Stimulated activated naive B cell treated with anti-CD40 and anti-IgM and Interleukin-4, amounts not matched to agents 10 μg/mL and 1 μg/mL and 100 μg/mL, for 72 hours (primary cell): Measurements from ENCODE around the gene KRTAP10-2.
"Not testable (repeated sequence)": the region's sequence is repeated elsewhere in the genome, so short reads cannot be mapped to it uniquely, and the experiment has no call there.

Source experiments
- ATAC-seq, 2 donors: fragments of 150-1000 bp; cut with Tn5 transposase; replicated peaks; 2 replicates each; pipeline ENCODE4 v1.10.0; 2021; ENCODE audit warnings: moderate library complexity in 1 of 2
- DNase-seq: peaks from one replicate; pipeline ENCODE4 v3.0.0; 2021
- H3K27ac Mint-ChIP-seq: one replicate; pipeline ENCODE4 v1.8.0; 2022; ENCODE audit warnings: mild to moderate bottlenecking, mixed read lengths
- H3K27me3 Mint-ChIP-seq, 2 donors: one replicate each; pipeline ENCODE4 v1.8.0; 2022; ENCODE audit warnings: mixed read lengths in 2 of 2
- H3K36me3 Mint-ChIP-seq, 2 donors: one replicate each; pipeline ENCODE4 v1.8.0; 2022; ENCODE audit warnings: mixed read lengths in 2 of 2, mild to moderate bottlenecking in 1 of 2
- H3K4me1 Mint-ChIP-seq, 2 donors: one replicate each; pipeline ENCODE4 v1.8.0; 2022; ENCODE audit warnings: mixed read lengths in 2 of 2, mild to moderate bottlenecking in 1 of 2
- H3K4me3 Mint-ChIP-seq, 2 donors: one replicate each; pipeline ENCODE4 v1.8.0; 2022; ENCODE audit warnings: mild to moderate bottlenecking in 2 of 2, mixed read lengths in 2 of 2, moderate library complexity in 1 of 2
- H3K9me3 Mint-ChIP-seq, 2 donors: one replicate each; pipeline ENCODE4 v1.8.0; 2022; ENCODE audit warnings: mixed read lengths in 2 of 2, mild to moderate bottlenecking in 1 of 2

Gene KRTAP10-2

GRCh38 chr21:44566403-44566802, 15.1 kb upstream of the KRTAP10-2 start:
- ATAC-seq (peak; percentile 74 to 76), DNase-seq (no peak)
- Mint-ChIP-seq H3K4me1 (peaks cover 8 to 22% of the 10 kb centered on the region in 2 donors), H3K4me3 (no peak overlapping the region), H3K27ac (no peak overlapping the region), H3K9me3 (peaks cover 2 to 10% of the 10 kb centered on the region in 2 donors), H3K27me3 (peaks cover 6 to 22% of the 10 kb centered on the region in 2 donors), H3K36me3 (peaks cover 2 to 5% of the 10 kb centered on the region in 2 donors)

GRCh38 chr21:44564886-44565598, 13.7 kb upstream of the KRTAP10-2 start:
- H3K27ac Mint-ChIP-seq, result peak overlapping the region; percentile 82
- peak overlapping the region; percentile 5 to 36 for H3K4me3 Mint-ChIP-seq
- peaks cover 3 to 5% of the 10 kb centered on the region in 2 donors for H3K36me3 Mint-ChIP-seq
- H3K4me1 Mint-ChIP-seq, result peaks cover 8 to 22% of the 10 kb centered on the region in 2 donors
- ATAC-seq (peak; percentile 76 to 87), DNase-seq (no peak)
- peaks cover 0 to 12% of the 10 kb centered on the region in 2 donors for H3K9me3 Mint-ChIP-seq
- H3K27me3 Mint-ChIP-seq, result peaks cover 6 to 13% of the 10 kb centered on the region in 2 donors

- Mint-ChIP-seq H3K4me3 (no peak overlapping the region), H3K27ac (no peak overlapping the region), H3K9me3 (peaks cover 0 to 14% of the 10 kb centered on the region in 2 donors), H3K36me3 (peaks cover 3 to 5% of the 10 kb centered on the region in 2 donors), H3K4me1 (peaks cover 8 to 22% of the 10 kb centered on the region in 2 donors), H3K27me3 (peaks cover under 1 to 14% of the 10 kb centered on the region in 2 donors)
- DNase-seq, result no peak
- no peak for ATAC-seq
These were observed 12.8 kb upstream of the KRTAP10-2 start for GRCh38 chr21:44564099-44564498.

- peaks cover 10 to 39% of the 10 kb centered on the region in 2 donors for H3K27me3 Mint-ChIP-seq
- H3K36me3 Mint-ChIP-seq, result peaks cover 3 to 5% of the 10 kb centered on the region in 2 donors
- DNase-seq, result no peak
- peaks cover 3 to 4% of the 10 kb centered on the region in 2 donors for H3K4me1 Mint-ChIP-seq
- H3K27ac Mint-ChIP-seq, result no peak within 1 kb of the TSS
- H3K9me3 Mint-ChIP-seq, result peaks cover 0 to 17% of the 10 kb centered on the region in 2 donors
- ATAC-seq, result no peak
- no peak within 1 kb of the TSS for H3K4me3 Mint-ChIP-seq
These were observed 7.4 kb upstream of the KRTAP10-2 start, which contains the start of gene KRTAP10-3 for GRCh38 chr21:44558695-44559094. TSS of gene KRTAP10-3 (minus strand) at chr21:44558795. CDS start at chr21:44558715, 80 bp downstream.

GRCh38 chr21:44558329-44558675, 7.0 kb upstream of the KRTAP10-2 start:
- DNase-seq, H3K36me3 Mint-ChIP-seq, ATAC-seq, H3K4me3 Mint-ChIP-seq, H3K27ac Mint-ChIP-seq, H3K4me1 Mint-ChIP-seq: not testable (repeated sequence)
- H3K9me3 Mint-ChIP-seq, result peaks cover 0 to 17% of the 10 kb centered on the region in 2 donors
- peaks cover 12 to 39% of the 10 kb centered on the region in 2 donors for H3K27me3 Mint-ChIP-seq

GRCh38 chr21:44557491-44558328, 6.4 kb upstream of the KRTAP10-2 start:
- H3K27ac Mint-ChIP-seq, result no peak overlapping the region
- DNase-seq (no peak), ATAC-seq (peak in 1 of 2 donors; percentile 6)
- H3K4me1 Mint-ChIP-seq, result peaks cover 3 to 4% of the 10 kb centered on the region in 2 donors
- H3K27me3 Mint-ChIP-seq, result peaks cover 17 to 45% of the 10 kb centered on the region in 2 donors
- peaks cover 0 to 15% of the 10 kb centered on the region in 2 donors for H3K9me3 Mint-ChIP-seq
- H3K36me3 Mint-ChIP-seq, result peaks cover 3 to 5% of the 10 kb centered on the region in 2 donors
- H3K4me3 Mint-ChIP-seq, result no peak overlapping the region

- H3K9me3 Mint-ChIP-seq, result peaks cover 0 to 10% of the 10 kb centered on the region in 2 donors
- no peak overlapping the region for H3K27ac Mint-ChIP-seq
- peaks cover 3 to 4% of the 10 kb centered on the region in 2 donors for H3K4me1 Mint-ChIP-seq
- peaks cover 22 to 51% of the 10 kb centered on the region in 2 donors for H3K27me3 Mint-ChIP-seq
- H3K36me3 Mint-ChIP-seq, result peaks cover 2 to 3% of the 10 kb centered on the region in 2 donors
- peak; percentile 42 for DNase-seq
- ATAC-seq, result peak; percentile 81 to 96
- H3K4me3 Mint-ChIP-seq, result peak overlapping the region in 1 of 2 donors; percentile 26
These were observed 5.6 kb upstream of the KRTAP10-2 start for GRCh38 chr21:44556879-44557278.

- Mint-ChIP-seq H3K36me3 (no peaks in the 10 kb centered on the region), H3K4me1 (peaks cover 4 to 6% of the 10 kb centered on the region in 2 donors), H3K4me3 (no peak overlapping the region), H3K27me3 (peaks cover 38 to 66% of the 10 kb centered on the region in 2 donors), H3K27ac (no peak overlapping the region), H3K9me3 (peaks cover 0 to 5% of the 10 kb centered on the region in 2 donors)
- no peak for ATAC-seq
- no peak for DNase-seq
These were observed 4.0 kb upstream of the KRTAP10-2 start for GRCh38 chr21:44555200-44555875.

GRCh38 chr21:44552681-44553080, 1.4 kb upstream of the KRTAP10-2 start:
- ATAC-seq (no peak), DNase-seq (no peak)
- Mint-ChIP-seq H3K27ac (no peak overlapping the region), H3K4me3 (no peak overlapping the region), H3K4me1 (peaks cover 4 to 10% of the 10 kb centered on the region in 2 donors), H3K36me3 (peaks cover under 1 to 2% of the 10 kb centered on the region in 2 donors), H3K9me3 (peaks cover 2 to 6% of the 10 kb centered on the region in 2 donors), H3K27me3 (peaks cover 58 to 75% of the 10 kb centered on the region in 2 donors)

- H3K36me3 Mint-ChIP-seq, result peaks cover 6 to 7% of the 10 kb centered on the region in 2 donors
- DNase-seq (no peak), ATAC-seq (no peak)
- peaks cover 60 to 76% of the 10 kb centered on the region in 2 donors for H3K27me3 Mint-ChIP-seq
- no peak overlapping the region for H3K4me3 Mint-ChIP-seq
- no peak overlapping the region for H3K27ac Mint-ChIP-seq
- H3K4me1 Mint-ChIP-seq, result peaks cover 6 to 11% of the 10 kb centered on the region in 2 donors
- peaks cover 7 to 9% of the 10 kb centered on the region in 2 donors for H3K9me3 Mint-ChIP-seq
These were observed 831 bp upstream of the KRTAP10-2 start for GRCh38 chr21:44552136-44552535.

- Mint-ChIP-seq H3K4me1 (peaks cover 6 to 9% of the 10 kb centered on the region in 2 donors), H3K4me3 (no peak overlapping the region), H3K36me3 (peaks cover 12 to 14% of the 10 kb centered on the region in 2 donors), H3K27me3 (peaks cover 57 to 72% of the 10 kb centered on the region in 2 donors), H3K27ac (no peak overlapping the region), H3K9me3 (peaks cover 15 to 17% of the 10 kb centered on the region in 2 donors)
- no peak for DNase-seq
- no peak for ATAC-seq
These were observed 498 bp downstream of the KRTAP10-2 start for GRCh38 chr21:44550807-44551206.

GRCh38 chr21:44550285-44550684, 1.0 kb downstream of the KRTAP10-2 start:
- Mint-ChIP-seq H3K27me3 (peaks cover 57 to 69% of the 10 kb centered on the region in 2 donors), H3K36me3 (peaks cover 12 to 14% of the 10 kb centered on the region in 2 donors), H3K9me3 (peaks cover 15 to 22% of the 10 kb centered on the region in 2 donors)
- DNase-seq, H3K4me1 Mint-ChIP-seq, ATAC-seq, H3K27ac Mint-ChIP-seq, H3K4me3 Mint-ChIP-seq: not testable (repeated sequence)

- H3K27ac Mint-ChIP-seq, result no peak overlapping the region
- no peak for ATAC-seq
- H3K36me3 Mint-ChIP-seq, result peaks cover 12 to 14% of the 10 kb centered on the region in 2 donors
- peaks cover 57 to 66% of the 10 kb centered on the region in 2 donors for H3K27me3 Mint-ChIP-seq
- DNase-seq, result no peak
- peaks cover 15 to 22% of the 10 kb centered on the region in 2 donors for H3K9me3 Mint-ChIP-seq
- peaks cover 6 to 9% of the 10 kb centered on the region in 2 donors for H3K4me1 Mint-ChIP-seq
- H3K4me3 Mint-ChIP-seq, result no peak overlapping the region
These were observed 1.6 kb downstream of the KRTAP10-2 start for GRCh38 chr21:44549525-44550211.
